Glutamatergic neuron (in vitro differentiated cells): ENCODE measurements around the gene CDK2. TPM values are rescaled to one million over a fixed set of nuclear protein-coding genes. Genes with fewer than 3 reads are reported as not detected.

ENCODE experiments used
- DNase-seq: peaks from one replicate; pipeline ENCODE4 v3.0.0; 2022
- H3K27ac Mint-ChIP-seq: one replicate; pipeline ENCODE4 v1.8.0; 2020; ENCODE audit warnings: mild to moderate bottlenecking, mixed read lengths, inconsistent platforms; ENCODE audit not compliant: unreplicated experiment
- H3K27me3 Mint-ChIP-seq: one replicate; pipeline ENCODE4 v1.8.0; 2020; ENCODE audit warnings: mild to moderate bottlenecking, moderate library complexity, mixed read lengths, inconsistent platforms; ENCODE audit not compliant: unreplicated experiment
- H3K36me3 Mint-ChIP-seq: one replicate; pipeline ENCODE4 v1.8.0; 2020; ENCODE audit warnings: mild to moderate bottlenecking, mixed read lengths, inconsistent platforms; ENCODE audit not compliant: unreplicated experiment
- H3K4me1 Mint-ChIP-seq: one replicate; pipeline ENCODE4 v1.8.0; 2020; ENCODE audit warnings: mild to moderate bottlenecking, low read depth, mixed read lengths, inconsistent platforms; ENCODE audit not compliant: unreplicated experiment
- H3K4me3 Mint-ChIP-seq: one replicate; pipeline ENCODE4 v1.8.0; 2020; ENCODE audit warnings: mild to moderate bottlenecking, mixed read lengths, inconsistent platforms; ENCODE audit not compliant: unreplicated experiment
- H3K9me3 Mint-ChIP-seq: one replicate; pipeline ENCODE4 v1.8.0; 2020; ENCODE audit warnings: mild to moderate bottlenecking, moderate library complexity, mixed read lengths, inconsistent platforms; ENCODE audit not compliant: unreplicated experiment
- total RNA-seq: library from RNA; stranded (reverse); fragmentation: NEBNext Ultra II Directional; extraction: Animal tissue kit (Norgen Biotek cat#: 25700); gene quantifications from one replicate; pipeline ENCODE4 v1.2.1, GENCODE V29; 2021; ENCODE audit not compliant: unreplicated experiment
- TF ChIP-seq, protein P1 (sequence below): fragments of 200-600 bp; sonication (generic); IDR thresholded peaks from one replicate; pipeline ENCODE4 v1.5.0; 2021; ENCODE audit not compliant: partially characterized antibody, unreplicated experiment

CDK2 gene
- total RNA-seq, 1 donor from 2014 or later: 20.5 TPM

DNA sequence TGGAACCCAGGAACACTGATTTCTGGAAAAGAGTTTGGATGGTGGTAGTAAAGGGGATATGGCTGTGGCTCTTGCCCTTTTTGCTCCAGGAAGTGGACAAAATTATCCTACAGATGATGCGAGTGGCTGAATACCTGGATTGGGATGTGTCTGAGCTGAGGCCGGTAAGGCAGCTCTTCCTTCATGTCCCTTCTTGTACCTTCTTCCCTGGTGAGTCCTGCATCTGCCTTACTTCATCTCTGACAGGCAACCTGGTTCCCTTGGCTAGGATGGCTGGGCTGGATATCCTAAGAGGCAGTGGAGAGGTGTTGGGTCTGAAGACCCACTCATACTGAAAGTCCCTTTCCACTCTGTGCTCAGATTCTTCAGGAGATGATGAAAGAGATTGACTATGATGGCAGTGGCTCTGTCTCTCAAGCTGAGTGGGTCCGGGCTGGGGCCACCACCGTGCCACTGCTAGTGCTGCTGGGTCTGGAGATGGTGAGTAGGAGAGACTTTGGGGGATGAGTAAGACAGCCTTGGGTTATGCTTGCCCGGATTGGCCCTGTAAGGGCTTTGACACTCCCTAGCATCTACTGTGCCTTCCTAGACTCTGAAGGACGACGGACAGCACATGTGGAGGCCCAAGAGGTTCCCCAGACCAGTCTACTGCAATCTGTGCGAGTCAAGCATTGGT is 27.7 kb upstream of the CDK2 start:
- TF ChIP-seq, protein P1, sequence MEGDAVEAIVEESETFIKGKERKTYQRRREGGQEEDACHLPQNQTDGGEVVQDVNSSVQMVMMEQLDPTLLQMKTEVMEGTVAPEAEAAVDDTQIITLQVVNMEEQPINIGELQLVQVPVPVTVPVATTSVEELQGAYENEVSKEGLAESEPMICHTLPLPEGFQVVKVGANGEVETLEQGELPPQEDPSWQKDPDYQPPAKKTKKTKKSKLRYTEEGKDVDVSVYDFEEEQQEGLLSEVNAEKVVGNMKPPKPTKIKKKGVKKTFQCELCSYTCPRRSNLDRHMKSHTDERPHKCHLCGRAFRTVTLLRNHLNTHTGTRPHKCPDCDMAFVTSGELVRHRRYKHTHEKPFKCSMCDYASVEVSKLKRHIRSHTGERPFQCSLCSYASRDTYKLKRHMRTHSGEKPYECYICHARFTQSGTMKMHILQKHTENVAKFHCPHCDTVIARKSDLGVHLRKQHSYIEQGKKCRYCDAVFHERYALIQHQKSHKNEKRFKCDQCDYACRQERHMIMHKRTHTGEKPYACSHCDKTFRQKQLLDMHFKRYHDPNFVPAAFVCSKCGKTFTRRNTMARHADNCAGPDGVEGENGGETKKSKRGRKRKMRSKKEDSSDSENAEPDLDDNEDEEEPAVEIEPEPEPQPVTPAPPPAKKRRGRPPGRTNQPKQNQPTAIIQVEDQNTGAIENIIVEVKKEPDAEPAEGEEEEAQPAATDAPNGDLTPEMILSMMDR: no peak
- Mint-ChIP-seq H3K9me3 (peaks cover 12% of the 10 kb centered on the region), H3K27ac (no peak overlapping the region), H3K4me3 (no peak overlapping the region), H3K27me3 (peaks cover 6% of the 10 kb centered on the region), H3K4me1 (peaks cover 35% of the 10 kb centered on the region), H3K36me3 (peaks cover 10% of the 10 kb centered on the region)
- no peak for DNase-seq

DNA sequence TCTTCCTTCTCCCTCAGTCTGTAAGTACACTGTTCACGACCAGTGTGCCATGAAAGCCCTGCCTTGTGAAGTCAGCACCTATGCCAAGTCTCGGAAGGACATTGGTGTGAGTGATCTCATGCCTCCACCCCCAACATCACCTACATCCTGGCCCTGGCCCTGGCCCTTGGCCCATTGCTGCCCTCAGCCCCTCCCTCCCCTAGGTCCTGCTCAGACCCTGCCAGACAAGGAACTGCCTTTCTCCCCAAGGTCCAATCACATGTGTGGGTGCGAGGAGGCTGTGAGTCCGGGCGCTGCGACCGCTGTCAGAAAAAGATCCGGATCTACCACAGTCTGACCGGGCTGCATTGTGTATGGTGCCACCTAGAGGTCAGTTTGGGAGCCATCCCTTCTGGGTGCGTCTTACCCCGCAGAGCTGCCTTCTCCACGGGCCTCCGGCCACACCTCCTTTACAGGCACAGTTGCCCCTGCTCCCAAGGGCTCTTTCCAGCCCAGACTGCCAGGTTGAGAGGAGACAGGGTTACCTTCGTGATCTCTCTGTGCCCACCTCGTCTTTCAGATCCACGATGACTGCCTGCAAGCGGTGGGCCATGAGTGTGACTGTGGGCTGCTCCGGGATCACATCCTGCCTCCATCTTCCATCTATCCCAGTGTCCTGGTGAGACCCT is 26.4 kb upstream of the CDK2 start:
- peak overlapping the region; percentile 53 for H3K4me3 Mint-ChIP-seq

DNA sequence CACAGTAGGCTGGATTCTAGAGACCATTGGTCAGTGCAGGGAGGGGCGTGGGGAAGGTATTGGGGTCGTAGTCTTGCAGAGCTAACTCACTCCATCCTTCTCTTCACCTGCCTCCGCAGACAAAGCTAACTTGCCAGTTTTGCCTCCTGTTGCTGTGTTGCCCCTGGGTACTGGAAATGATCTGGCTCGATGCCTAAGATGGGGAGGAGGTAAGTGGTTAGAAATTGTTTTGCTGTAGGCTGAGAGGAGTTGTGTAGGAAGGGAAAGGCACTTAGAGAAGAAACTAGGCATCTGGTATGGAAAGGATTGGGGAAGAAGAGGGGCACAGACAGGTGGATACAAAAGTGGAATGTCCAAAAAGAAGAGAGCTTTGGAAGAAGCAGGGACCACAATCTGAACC is 24.6 kb upstream of the CDK2 start:
- Mint-ChIP-seq H3K4me1 (peaks cover 11% of the 10 kb centered on the region), H3K9me3 (peaks cover 9% of the 10 kb centered on the region), H3K36me3 (peaks cover 10% of the 10 kb centered on the region), H3K27ac (no peak overlapping the region), H3K4me3 (no peak overlapping the region), H3K27me3 (peaks cover 5% of the 10 kb centered on the region)
- DNase-seq: no peak
- TF ChIP-seq, protein P1: no peak

More for the DNA sequence above, 26.4 kb upstream of the CDK2 start:
- DNase-seq: peak; percentile 89
- Mint-ChIP-seq H3K27ac (peak overlapping the region; percentile 49), H3K36me3 (peaks cover 10% of the 10 kb centered on the region), H3K4me1 (peaks cover 26% of the 10 kb centered on the region), H3K9me3 (peaks cover 11% of the 10 kb centered on the region), H3K27me3 (peaks cover 5% of the 10 kb centered on the region)
- TF ChIP-seq, protein P1: peak; percentile 83

DNA sequence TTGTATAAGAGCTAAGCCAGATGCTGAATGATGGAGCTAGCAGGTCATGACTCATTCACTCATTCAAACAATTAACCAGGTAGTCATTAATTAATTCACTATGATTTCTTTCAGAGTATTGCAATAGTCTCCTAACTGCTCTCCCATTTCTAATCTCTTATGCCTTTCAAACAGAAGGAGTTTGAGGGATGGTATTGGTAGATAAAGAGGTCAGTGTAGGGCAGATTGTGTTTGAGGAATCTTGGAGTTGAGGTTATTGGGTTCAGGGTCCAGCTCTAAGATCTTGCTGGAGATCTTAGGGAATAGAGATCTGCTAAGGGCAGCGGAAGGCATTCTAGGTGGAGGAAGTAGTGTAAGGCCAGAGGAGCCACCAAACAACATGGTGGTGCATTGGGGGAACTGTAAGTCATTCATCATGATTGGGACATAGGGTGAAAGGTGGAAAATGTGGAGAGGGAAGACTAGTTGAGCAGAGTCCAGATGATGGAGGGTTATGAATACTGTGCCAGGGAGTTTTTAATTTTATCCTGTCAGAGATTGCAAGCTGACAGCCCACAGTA is 24.0 kb upstream of the CDK2 start:
- Mint-ChIP-seq H3K4me3 (peak overlapping the region; percentile 13), H3K4me1 (peaks cover 10% of the 10 kb centered on the region), H3K27me3 (peaks cover 5% of the 10 kb centered on the region), H3K27ac (no peak overlapping the region), H3K36me3 (peaks cover 10% of the 10 kb centered on the region), H3K9me3 (peaks cover 9% of the 10 kb centered on the region)
- TF ChIP-seq, protein P1: no peak
- DNase-seq: no peak

DNA sequence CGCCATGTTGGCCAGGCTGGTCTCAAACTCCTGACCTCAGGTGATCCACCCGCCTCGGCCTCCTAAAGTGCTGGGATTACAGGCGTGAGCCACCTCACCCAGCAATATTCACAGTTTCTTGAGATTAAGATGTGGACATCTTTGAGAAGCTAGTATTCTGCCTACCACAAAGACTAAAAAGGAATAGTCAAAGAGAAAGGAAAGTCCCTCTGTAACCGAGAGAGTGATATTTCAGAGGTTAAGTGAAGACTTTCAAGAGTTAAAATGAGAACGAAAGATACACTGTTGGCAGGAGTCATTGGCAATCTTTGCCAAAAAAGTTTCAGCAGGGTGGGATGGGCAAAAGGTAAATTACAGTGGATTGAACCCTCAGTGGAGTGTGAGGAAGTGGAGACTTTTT is 20.1 kb upstream of the CDK2 start:
- Mint-ChIP-seq H3K4me3 (peak overlapping the region; percentile 32), H3K36me3 (peaks cover 10% of the 10 kb centered on the region), H3K9me3 (peaks cover 6% of the 10 kb centered on the region), H3K27ac (no peak overlapping the region), H3K27me3 (peaks cover 2% of the 10 kb centered on the region), H3K4me1 (no peaks in the 10 kb centered on the region)
- no peak for DNase-seq
- TF ChIP-seq, protein P1: no peak
